Measurements from ENCODE around the gene WDR93. TPM values are rescaled to one million over a fixed set of nuclear protein-coding genes. Genes with fewer than 3 reads are reported as not detected.

The WDR93 gene
- polyA plus RNA-seq, 10 donors = 0.07 to 0.37 (median 0.14) TPM

GRCh38 chr15:89749054-89749453, 58.4 kb downstream of the WDR93 start:
- DNase-seq = no peak

- DNase-seq = no peak
Observed at GRCh38 chr15:89749526-89749925, 58.9 kb downstream of the WDR93 start.

- DNase-seq = peak in 1 of 3 donors; percentile 36
Observed at GRCh38 chr15:89749951-89750559, 59.4 kb downstream of the WDR93 start.

DNA sequence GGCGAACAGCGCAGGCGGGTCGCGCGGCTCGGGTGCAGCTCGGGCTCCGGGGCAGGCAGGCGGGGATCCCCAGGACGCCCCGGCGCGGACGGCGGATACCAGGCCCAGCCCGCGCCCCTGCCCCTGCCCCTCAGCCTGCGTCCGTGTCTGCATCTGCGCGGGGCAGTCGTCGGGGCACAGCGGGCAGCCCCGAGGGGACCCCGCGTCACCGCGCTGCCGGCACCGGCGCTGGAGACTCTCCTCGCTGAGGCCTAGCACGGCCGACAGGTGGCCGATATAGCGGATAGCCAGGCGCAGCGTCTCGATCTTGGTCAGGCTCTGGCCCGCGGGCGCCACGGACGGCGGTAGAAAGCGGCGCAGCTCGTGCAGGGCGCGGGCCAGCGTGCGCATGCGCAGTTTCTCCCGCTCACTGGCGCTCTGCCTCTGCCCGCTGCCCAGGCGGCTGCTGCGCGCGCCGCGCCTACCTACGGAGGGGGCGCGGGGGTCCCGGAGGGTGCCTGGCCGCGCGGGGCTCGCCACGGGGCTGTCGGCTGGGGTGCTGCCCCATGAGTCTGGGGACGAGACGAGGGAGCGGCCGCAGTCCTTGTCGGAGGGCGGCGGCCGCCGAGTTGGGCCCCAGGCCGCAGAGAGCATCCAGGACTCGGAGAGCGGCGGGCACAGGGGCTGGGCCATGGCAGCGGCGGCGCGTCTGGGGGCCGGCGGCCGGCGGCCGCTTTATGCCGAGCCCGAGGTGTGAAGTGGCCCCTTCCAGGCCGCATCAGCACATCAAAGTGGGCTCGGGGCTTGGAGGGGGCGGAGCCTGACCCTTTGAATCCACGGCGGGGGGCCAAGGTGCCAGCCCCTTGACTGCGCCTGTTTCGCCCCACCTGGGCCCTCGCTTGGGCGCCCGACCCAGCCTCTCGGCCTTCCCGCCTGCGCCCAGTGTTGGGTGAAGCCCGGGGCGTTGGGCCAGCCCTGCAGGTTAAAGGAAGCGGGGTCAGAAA, 60.2 kb downstream of the WDR93 start, which contains the start of gene MESP1:
TSS of gene MESP1 (minus strand) at position 690 of the 983 bp plus-strand sequence. CDS start at position 672, 18 bp downstream.
- DNase-seq = peak; percentile 89 to 97 (median 94)

DNA sequence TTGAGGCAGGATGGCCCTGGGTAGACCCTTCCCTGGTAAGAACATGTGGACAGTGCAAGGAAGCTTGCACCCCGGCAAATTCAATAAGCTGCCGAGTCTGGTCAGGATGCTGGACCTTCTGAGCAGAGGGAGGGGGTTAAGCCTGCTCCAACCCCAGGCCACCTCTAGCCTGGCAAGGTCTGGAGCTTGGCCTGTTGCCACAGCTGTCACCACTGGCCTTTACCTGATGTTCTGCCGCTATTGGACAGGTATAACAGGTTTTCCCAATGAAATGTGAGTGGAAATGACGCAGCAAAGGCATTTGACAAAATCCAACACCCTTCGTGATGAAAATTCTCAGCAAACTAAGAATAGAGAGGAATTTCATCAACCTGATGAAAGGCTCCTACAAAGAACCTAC, 61.1 kb downstream of the WDR93 start:
- DNase-seq = no peak

- DNase-seq = no peak
Observed at GRCh38 chr15:89753855-89754254, 63.2 kb downstream of the WDR93 start.

DNA sequence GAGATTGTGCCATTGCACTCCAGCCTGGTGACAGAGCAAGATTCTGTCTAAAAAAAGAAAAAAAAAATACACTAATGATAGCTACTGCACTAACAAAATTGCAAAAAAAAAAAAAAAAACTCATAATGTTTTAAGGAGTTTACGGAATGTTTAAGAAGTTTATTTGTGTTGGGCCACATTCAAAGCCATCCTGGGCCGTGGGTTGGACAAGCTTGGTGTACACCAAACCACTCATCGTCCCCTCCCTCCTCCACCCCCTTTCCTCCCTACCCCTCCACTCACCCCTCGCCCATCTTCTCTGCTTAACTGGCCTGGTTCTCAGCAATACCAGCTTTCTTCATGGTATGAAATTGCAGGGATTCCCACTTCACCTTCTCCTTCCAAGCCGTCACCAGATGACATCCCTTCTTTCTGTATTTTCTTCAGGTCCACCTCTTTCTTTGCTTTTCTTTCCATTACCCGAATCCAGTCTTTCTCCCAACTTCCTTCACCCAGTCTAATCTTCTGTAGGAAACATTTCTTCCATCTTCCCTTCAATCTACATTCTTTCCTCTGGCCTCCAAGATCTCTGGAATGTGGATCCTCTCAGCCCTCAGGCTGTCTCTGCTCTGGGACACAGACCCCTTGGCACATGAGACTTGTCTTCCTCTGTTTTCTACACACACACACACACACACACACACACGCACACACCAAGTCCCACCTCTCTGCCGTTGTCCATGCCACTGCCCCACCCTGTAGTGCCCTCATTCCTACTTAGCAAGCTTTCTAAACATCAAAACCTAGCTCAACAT, 63.9 kb downstream of the WDR93 start:
- no peak for DNase-seq

GRCh38 chr15:89755701-89756100, 65.1 kb downstream of the WDR93 start:
- no peak for DNase-seq

DNA sequence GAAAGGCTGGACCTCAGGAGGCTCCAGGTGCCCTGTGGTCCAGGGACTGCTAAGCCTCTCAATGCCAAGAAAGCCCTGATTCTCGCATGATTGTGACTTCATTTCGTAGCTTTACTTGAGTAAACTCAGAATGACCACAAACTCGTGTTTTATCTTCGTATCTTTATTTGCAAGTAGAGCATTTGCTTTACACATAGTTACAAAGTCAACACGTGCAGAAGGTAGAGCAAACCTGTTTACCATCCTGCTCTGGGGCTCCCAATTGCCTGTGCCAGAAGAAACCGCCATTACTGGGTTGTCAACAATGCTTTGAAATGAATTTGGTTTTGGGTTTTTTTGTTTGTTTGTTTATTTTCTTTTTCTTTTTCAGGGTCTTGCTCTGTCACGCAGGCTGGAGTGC, 66.3 kb downstream of the WDR93 start:
- DNase-seq = no peak

GRCh38 chr15:89758283-89758682, 67.7 kb downstream of the WDR93 start:
- no peak for DNase-seq

GRCh38 chr15:89758981-89759380, 68.4 kb downstream of the WDR93 start:
- DNase-seq = no peak

GRCh38 chr15:89759835-89760234, 69.2 kb downstream of the WDR93 start:
- DNase-seq = no peak

DNA sequence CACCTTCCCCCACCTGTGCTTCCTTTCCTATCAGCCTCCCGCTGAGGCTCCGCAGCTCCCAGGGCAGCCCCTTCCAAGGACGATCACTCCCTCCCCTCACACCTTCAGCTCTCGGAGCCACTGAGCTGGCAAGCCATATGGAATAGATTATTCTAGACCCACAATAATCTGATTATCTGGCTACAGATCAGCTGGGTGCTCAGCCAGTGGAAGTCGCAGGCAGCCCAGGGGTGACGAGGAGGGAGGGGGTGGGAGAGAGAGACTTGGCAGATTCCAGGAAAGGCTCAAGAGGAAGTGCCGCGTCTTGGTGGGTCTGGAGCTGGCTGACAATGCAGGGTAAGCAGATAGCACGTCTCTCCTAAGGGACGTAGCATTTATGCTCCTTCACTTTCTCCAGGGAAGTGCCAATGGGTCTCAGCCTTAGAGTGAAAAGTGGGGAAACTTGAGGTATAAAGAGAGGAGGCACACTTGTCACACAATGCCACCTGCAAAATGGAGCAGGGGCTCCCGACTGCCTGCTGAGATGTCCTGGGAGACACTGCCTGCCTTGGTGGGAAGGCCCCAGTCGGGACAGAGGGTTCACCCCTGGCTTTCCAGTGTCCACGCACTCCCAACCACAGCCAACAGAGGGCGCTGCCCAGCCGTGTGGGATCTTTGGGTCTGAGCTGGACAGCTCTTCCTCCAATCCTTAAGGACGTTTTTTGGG, 69.8 kb downstream of the WDR93 start:
- peak; percentile 51 to 81 (median 66) for DNase-seq

GRCh38 chr15:89761009-89761831, 70.6 kb downstream of the WDR93 start:
- DNase-seq = no peak

DNA sequence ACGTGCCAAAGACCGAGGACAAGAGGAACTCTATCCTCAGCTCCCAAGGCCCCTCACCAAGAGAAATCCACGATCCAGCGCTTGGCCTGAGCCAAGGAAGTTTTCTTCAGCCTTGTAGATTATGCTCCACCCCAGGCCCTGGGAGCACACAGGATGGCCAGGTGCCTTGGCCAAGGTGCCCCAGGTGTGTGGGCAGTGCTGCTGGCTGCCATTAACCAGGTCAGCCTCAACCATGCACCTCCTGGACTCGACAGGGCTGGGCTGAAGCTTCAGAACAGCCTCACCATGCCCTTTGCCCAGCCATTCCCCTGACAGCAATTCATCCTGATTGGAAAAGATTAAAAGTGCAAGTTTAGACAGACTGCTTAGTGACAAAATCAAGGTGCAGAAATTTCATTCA, 71.3 kb downstream of the WDR93 start:
- no peak for DNase-seq

DNA sequence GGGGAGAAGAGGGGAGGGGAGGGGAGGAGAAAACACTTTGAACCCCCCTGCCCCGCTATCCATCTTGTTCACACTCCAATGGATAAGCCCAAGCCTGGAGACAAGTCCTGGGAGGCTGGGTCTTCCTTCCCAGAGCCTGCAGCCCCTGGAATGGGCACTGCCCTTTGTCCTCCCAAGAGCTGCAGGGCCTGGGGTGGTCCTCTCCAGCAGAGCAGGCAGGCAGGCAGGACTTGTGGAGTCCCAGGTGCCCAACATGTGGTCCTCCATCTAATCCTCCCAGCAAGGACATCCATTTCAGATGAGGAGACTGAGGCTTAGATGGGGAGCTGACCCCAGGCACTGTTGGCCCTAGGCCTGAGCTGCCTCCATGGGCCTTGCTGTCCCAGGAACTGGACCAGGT, 75.1 kb downstream of the WDR93 start:
- no peak for DNase-seq

- no peak for DNase-seq
Observed at GRCh38 chr15:89766357-89767311, 76.0 kb downstream of the WDR93 start.

- no peak for DNase-seq
Observed at GRCh38 chr15:89767411-89767915, 76.9 kb downstream of the WDR93 start.

GRCh38 chr15:89768071-89768500, 77.5 kb downstream of the WDR93 start:
- peak; percentile 36 to 77 (median 49) for DNase-seq

All from muscle of back (tissue), 11 donors.